ENCODE data around the gene TTC34.
"Not testable (repeated sequence)": the region's sequence is repeated elsewhere in the genome, so short reads cannot be mapped to it uniquely, and the experiment has no call there.

Gene TTC34

GRCh38 chr1:2800664-2801045 is 838 bp downstream of the TTC34 start:
- TF ChIP-seq CTCF (IDR thresholded peaks at IDR 0.05; ENCODE audit: extremely low read depth, missing control alignments), result no peak
- DNase-seq (ENCODE audit: low spot score), result no peak

GRCh38 chr1:2799811-2800663 is 1.5 kb downstream of the TTC34 start:
- no peak for DNase-seq (ENCODE audit: low spot score)
- no peak for TF ChIP-seq CTCF (IDR thresholded peaks at IDR 0.05; ENCODE audit: extremely low read depth, missing control alignments)

GRCh38 chr1:2798958-2799357 is 2.5 kb downstream of the TTC34 start:
- DNase-seq (ENCODE audit: low spot score), result not testable (repeated sequence)

- no peak for DNase-seq (ENCODE audit: low spot score)
- TF ChIP-seq CTCF (IDR thresholded peaks at IDR 0.05; ENCODE audit: extremely low read depth, missing control alignments), result no peak
These were observed 3.8 kb downstream of the TTC34 start for GRCh38 chr1:2797741-2798016.

GRCh38 chr1:2796890-2797740 is 4.4 kb downstream of the TTC34 start:
- no peak for DNase-seq (ENCODE audit: low spot score)
- TF ChIP-seq CTCF (IDR thresholded peaks at IDR 0.05; ENCODE audit: extremely low read depth, missing control alignments), result no peak

GRCh38 chr1:2795926-2796325 is 5.6 kb downstream of the TTC34 start:
- DNase-seq (ENCODE audit: low spot score), result no peak
- TF ChIP-seq CTCF (IDR thresholded peaks at IDR 0.05; ENCODE audit: extremely low read depth, missing control alignments), result no peak

- TF ChIP-seq CTCF (IDR thresholded peaks at IDR 0.05; ENCODE audit: extremely low read depth, missing control alignments), result no peak
- DNase-seq (ENCODE audit: low spot score), result no peak
These were observed 10.3 kb downstream of the TTC34 start for GRCh38 chr1:2791027-2791760.

Measured in GM20000 (cell line).